ENCODE measurements around the gene LRP4. TPM values are rescaled to one million over a fixed set of nuclear protein-coding genes. Genes with fewer than 3 reads are reported as not detected.

LRP4 gene
- total RNA-seq, 1 experiment from 2014 or later = 0.87 TPM

DNA sequence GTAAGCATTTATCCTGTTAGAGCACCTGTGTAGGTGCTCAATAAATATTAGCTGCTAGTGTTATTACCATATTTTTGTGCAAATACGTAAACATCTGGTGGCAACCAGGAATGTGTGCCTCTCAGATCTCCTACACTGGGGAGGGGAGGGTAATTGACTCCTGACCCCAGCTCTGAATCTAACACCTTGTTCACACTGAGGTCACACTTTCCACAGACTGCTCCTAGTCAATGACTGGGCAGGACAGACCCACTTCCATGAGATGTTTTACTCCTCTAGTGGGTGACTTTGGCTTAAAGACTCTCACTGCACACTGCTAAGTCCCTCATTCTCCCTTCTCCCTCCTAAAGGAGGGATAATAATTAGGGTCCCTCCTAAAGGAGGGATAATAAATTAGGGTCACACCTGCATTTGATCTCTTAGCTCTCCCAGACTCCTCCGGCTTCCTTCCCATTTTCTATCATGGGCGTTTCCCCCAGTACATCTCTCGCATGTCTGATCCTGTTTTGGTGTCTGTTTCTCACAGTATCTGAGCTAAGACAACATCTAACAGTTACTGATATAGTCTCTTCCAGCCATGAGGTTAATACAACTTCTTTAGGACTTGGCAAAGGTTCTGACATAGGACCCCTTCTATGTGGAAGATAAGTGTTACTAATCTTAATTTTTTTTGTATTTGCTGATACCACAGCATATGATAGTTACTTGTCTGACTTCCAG lies 26.2 kb upstream of the LRP4 start:
- ChIA-PET CTCF (no interaction called here), POLR2A (ENCODE audit: unreplicated experiment) (no interaction called here)
- H3K9me2 ChIP-seq (replicated peaks; ENCODE audit: low read length) = no peaks in the 10 kb centered on the region
- H3F3A ChIP-seq (ENCODE audit: low read length, unreplicated experiment) = no peaks in the 10 kb centered on the region
- no peak overlapping the region for H2AFZ ChIP-seq (ENCODE audit: low read length)
- ATAC-seq (no peak), DNase-seq (no peak)
- no peaks in the 10 kb centered on the region for H4K20me1 ChIP-seq (ENCODE audit: low read length)
- no peaks in the 10 kb centered on the region for H3K36me3 ChIP-seq (ENCODE audit: low read depth, low read length)
- BruUV-seq (replicated peaks) = no TSS peak
- no peak overlapping the region for H3K9ac ChIP-seq (ENCODE audit: low read length)
- H3K4me3 ChIP-seq (ENCODE audit: low read length) = no peak overlapping the region
- H3K27me3 ChIP-seq (ENCODE audit: low read length) = no peaks in the 10 kb centered on the region
- TF ChIP-seq, protein P1, sequence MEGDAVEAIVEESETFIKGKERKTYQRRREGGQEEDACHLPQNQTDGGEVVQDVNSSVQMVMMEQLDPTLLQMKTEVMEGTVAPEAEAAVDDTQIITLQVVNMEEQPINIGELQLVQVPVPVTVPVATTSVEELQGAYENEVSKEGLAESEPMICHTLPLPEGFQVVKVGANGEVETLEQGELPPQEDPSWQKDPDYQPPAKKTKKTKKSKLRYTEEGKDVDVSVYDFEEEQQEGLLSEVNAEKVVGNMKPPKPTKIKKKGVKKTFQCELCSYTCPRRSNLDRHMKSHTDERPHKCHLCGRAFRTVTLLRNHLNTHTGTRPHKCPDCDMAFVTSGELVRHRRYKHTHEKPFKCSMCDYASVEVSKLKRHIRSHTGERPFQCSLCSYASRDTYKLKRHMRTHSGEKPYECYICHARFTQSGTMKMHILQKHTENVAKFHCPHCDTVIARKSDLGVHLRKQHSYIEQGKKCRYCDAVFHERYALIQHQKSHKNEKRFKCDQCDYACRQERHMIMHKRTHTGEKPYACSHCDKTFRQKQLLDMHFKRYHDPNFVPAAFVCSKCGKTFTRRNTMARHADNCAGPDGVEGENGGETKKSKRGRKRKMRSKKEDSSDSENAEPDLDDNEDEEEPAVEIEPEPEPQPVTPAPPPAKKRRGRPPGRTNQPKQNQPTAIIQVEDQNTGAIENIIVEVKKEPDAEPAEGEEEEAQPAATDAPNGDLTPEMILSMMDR (conservative IDR thresholded peaks at IDR 0.05; ENCODE audit: low read depth, low read length) = no peak
- TF ChIP-seq EZH2phosphoT487 (IDR thresholded peaks at IDR 0.05; ENCODE audit: borderline replicate concordance, low read length) = no peak
- no peak for TF ChIP-seq EZH2 (IDR thresholded peaks at IDR 0.05; ENCODE audit: low read length, unreplicated experiment)
- no peaks in the 10 kb centered on the region for H3K9me3 ChIP-seq (ENCODE audit: low read length)
- no peaks in the 10 kb centered on the region for H3K79me2 ChIP-seq (ENCODE audit: low read length)
- intact Hi-C loops (cut with micrococcal nuclease) = no loop called here
- H3K27ac ChIP-seq (ENCODE audit: low read length) = no peak overlapping the region
- peaks cover 26% of the 10 kb centered on the region for H3K4me1 ChIP-seq (ENCODE audit: insufficient read depth, low read length)
- H3K4me2 ChIP-seq (ENCODE audit: low read length) = no peak overlapping the region

DNA sequence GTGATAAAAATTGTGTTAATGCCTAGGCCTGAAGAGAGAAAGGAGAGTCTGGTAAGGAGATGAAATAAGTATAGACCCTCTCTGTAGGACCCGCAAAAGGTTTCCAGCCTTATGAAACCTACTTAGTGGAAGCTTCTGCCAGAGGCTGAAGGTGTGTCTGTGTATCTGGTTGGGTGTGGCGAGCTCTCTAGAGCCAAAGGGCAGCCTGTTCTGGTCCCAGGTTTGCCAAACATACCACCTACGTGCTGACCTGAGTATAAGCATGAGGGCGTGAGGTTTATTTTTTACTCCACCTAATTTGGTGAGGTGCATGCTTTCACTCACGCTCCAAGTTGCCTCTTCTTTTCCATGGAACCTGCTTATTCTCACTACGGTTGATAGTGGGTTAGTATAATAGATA lies 23.8 kb upstream of the LRP4 start:
- POLR2A ChIA-PET (ENCODE audit: unreplicated experiment) = interaction anchor here (0.6 kb wide), 1 partner anchor 226 kb away, joined by 3 read pairs; no protein-coding TSS in a partner anchor

More for the DNA sequence above, 23.8 kb upstream of the LRP4 start:
- H3K9me3 ChIP-seq (ENCODE audit: low read length) = no peaks in the 10 kb centered on the region
- CTCF ChIA-PET = no interaction called here
- no peaks in the 10 kb centered on the region for H3K27me3 ChIP-seq (ENCODE audit: low read length)
- TF ChIP-seq EZH2 (IDR thresholded peaks at IDR 0.05; ENCODE audit: low read length, unreplicated experiment) (no peak), EZH2phosphoT487 (IDR thresholded peaks at IDR 0.05; ENCODE audit: borderline replicate concordance, low read length) (no peak)
- TF ChIP-seq, protein P1 (conservative IDR thresholded peaks at IDR 0.05; ENCODE audit: low read depth, low read length) = no peak
- no peak overlapping the region for H3K9ac ChIP-seq (ENCODE audit: low read length)
- H3F3A ChIP-seq (ENCODE audit: low read length, unreplicated experiment) = no peaks in the 10 kb centered on the region
- H3K27ac ChIP-seq (ENCODE audit: low read length) = no peak overlapping the region
- no peaks in the 10 kb centered on the region for H4K20me1 ChIP-seq (ENCODE audit: low read length)
- H3K36me3 ChIP-seq (ENCODE audit: low read depth, low read length) = no peaks in the 10 kb centered on the region
- ATAC-seq (peak; percentile 27; the same call in 1 of the 2 replicates), DNase-seq (no peak)
- H2AFZ ChIP-seq (ENCODE audit: low read length) = no peak overlapping the region
- peaks cover 2% of the 10 kb centered on the region; the same call in 1 of the 2 replicates for H3K79me2 ChIP-seq (ENCODE audit: low read length)
- H3K4me3 ChIP-seq (ENCODE audit: low read length) = no peak overlapping the region
- peaks cover 6% of the 10 kb centered on the region for H3K4me1 ChIP-seq (ENCODE audit: insufficient read depth, low read length)
- BruUV-seq (replicated peaks) = no TSS peak
- H3K9me2 ChIP-seq (replicated peaks; ENCODE audit: low read length) = no peaks in the 10 kb centered on the region
- intact Hi-C loops (cut with micrococcal nuclease) = no loop called here
- no peak overlapping the region for H3K4me2 ChIP-seq (ENCODE audit: low read length)

All from PC-3 (cell line).